HG03571 (cell line): ENCODE results near the gene GRK6.

Source experiments
- ATAC-seq: cut with Tn5 transposase; IDR thresholded peaks from one replicate; pipeline ENCODE4 v1.9.1; 2021; ENCODE audit not compliant: unreplicated experiment

The GRK6 gene

DNA sequence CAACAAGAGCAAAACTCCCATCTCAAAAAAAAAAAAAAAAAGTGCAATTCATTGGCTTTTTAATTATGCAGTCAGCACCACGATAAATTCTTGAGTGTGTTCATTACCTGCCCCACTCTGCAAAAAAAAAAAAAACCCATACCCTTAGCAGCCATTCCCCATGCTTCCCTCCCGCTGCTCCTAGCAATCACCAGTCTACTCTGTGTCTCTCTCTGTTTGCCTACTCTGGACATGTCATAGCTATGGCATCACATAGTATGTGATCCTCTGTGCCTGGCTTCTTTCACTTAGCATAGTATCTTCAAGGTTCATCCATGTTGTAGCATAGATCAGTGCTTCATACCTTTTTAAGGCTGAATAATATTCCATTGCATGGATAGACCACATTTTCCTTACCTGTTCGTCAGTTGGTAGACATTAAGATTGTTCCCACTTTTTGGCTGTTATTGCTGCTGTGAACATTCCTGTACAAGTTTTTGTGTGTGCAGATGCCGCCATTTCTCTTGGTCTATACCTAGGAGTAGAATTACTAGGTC, 13.1 kb downstream of the GRK6 start:
- ATAC-seq, result no peak

DNA sequence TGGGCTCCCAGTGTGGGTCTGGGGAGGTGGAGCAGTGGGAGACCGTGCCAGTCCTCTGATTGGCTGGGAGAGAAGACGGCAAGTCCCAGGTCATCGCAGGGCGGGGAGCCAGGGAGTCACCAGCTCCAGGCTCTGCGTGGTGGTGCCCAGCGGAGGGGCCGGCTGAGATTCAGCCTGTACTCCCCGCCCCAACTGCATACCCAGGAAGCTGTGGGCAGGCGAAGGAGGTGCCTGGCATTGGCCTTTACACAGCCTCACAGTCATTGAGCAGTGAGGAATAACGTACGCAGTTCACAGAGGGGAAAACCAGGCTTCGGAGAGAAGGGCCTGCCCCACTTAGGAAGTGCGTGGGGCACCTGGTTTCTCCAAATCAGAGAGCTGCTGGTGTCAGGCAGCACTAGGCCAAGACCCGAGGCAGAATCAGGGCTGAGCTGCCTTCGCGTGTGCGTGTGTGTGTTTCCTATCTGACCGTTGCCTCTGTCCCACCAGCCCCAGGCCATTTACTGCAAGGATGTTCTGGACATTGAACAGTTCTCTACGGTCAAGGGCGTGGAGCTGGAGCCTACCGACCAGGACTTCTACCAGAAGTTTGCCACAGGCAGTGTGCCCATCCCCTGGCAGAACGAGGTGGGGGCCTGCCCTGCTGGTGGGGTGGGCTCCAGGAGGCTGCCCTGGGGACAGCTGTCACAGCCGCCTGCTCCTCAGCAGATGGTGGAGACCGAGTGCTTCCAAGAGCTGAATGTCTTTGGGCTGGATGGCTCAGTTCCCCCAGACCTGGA, 13.9 kb downstream of the GRK6 start:
- ATAC-seq, result no peak

DNA sequence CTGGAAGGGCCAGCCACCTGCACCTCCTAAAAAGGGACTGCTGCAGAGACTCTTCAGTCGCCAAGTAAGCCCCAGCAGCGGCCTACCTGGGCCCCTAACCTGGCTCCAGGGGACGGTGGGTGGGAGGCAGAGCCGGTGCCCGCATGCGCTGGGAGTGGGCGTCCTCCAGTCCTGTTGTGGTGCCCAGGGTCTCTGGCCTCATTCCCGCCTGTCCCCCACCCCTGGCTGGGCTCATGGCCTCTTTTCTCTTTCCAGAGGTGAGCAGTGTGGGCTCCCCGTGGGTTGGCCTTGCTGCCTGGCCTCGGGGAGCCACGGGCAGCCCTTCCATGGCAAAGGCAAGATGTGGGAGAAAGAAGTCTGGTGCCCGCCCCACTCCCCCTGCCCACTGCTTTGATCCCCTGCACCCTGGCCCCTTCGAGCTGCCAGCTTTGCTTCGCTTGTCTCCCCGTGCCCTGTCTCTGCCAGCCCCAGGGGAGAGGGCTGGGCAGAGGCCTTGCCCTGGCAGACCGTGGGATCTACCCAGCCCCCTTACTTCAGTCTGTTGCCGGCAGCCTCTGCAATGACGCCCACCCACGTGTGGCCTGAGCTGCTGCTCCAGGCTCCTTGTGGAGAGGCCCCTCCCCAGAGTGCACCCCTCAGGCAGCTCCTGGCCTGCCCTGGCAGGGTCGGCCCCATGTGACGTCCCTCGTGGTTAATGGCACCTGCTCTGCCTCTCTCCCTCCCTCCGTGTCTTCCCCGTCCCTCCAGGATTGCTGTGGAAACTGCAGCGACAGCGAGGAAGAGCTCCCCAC, 14.7 kb downstream of the GRK6 start:
- ATAC-seq, result no peak

DNA sequence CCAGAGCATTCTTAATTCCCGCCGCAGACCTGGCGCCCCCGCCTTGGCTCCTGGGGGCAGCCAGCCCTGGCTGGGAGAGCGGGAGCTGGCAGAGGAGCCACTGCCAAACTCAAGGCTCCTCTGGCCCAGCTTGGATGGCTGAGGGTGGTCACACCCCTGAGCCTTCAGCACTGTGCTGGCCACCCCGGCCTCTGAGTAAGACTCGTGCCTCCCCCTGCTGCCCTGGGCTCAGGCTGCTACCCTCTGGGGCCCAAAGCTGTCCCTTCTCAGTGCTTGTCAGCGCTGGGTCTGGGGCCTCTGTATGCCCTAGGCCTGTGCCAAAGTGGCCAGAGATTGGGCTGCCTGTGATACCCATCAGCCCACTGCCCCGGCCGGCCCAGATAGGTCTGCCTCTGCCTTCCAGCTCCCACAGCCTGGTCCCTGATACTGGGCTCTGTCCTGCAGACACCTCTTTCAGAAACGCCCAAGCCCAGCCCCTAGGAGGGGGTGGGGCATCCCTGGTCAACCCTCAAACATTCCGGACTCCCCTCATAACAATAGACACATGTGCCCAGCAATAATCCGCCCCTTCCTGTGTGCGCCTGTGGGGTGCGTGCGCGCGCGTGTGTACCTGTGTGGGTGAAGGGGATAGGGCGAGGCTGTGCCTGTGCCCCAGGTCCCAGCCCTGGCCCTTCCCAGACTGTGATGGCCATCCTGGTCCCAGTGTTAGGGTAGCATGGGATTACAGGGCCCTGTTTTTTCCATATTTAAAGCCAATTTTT, 15.8 kb downstream of the GRK6 start:
- no peak for ATAC-seq

DNA sequence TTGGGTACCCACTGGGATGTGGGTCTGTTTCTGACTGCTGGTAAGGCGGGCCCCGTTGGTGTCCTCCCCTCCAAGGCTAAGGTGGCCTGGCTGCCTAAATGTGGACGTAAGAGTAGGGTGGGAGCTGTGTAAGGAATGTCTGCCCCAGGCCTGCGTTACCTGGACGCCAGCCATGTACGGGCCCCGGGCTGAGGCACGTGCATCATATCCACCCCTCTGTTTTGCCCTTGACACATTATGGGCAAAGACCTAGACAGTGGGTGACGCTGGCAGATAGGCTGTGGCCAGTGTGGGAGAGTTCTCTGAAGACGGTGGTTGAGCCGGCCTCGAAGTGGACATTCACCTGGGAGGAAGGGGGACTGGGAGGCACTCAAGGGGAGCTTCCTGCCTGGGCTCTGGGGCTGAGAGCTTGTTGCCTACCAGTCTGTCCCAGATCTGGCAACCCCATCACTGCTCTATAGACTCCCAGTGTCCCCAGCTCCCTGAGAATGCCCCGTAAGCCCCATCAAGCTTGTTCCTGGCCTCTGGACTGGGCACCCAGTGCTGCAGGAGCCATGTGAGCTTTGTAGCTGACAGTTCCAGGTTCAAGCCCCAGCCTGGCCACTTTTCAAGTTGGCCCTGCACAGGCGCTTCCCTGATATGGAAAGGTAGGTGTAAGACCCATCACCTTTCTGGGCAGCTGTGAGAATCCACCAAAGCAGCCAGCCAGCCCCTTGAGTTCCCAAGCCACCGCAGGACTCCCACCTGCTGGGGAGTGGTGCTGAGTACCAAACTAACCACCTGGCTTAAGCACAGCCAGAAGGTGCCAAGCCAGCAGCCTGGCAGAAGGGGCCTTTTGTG, 16.9 kb downstream of the GRK6 start:
- no peak for ATAC-seq

DNA sequence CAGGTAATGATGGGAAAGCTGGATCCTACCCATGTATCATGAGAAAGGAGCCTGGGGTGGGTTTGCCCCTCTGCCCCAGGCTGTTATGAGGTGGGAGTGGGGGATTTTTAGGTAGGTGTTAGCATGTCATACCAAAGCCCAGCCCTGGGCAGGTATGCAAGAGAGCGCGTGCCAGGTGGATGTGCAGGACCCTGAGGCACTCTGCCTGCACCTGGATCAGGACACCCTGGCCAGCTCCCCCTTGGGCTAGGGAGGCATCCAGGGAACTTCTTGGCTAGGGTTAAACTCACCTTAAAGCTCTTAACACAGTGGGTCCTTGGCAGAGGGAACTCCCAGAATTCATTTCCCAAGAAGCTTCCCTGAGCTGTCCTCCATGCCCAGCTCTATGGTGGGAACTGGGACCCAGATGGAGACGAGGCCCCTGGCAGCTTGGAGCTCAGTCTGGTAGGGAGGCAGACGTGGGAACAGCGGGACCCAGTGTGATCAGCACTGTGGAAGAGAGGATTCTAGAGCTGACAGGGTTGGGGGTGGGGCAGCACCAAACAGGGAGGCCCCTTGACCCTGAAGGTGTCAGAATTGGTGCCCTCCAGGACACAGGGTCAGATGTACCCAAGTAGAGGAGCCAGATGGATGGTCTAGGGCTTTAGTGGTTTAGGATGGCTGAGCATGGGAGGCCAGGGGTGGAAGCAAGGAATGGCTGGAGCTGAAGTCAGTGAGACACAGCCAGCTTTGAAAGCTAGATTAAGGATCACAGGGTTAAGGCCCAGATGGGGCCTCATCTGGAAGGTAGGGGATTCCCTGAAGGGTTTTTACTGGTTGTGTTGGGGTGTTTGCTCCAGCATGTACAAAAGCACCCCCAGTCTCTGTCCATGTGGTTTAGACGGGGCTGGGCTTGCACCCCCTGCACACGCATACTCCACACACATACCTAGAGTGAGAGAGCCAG, 17.9 kb downstream of the GRK6 start:
- no peak for ATAC-seq

DNA sequence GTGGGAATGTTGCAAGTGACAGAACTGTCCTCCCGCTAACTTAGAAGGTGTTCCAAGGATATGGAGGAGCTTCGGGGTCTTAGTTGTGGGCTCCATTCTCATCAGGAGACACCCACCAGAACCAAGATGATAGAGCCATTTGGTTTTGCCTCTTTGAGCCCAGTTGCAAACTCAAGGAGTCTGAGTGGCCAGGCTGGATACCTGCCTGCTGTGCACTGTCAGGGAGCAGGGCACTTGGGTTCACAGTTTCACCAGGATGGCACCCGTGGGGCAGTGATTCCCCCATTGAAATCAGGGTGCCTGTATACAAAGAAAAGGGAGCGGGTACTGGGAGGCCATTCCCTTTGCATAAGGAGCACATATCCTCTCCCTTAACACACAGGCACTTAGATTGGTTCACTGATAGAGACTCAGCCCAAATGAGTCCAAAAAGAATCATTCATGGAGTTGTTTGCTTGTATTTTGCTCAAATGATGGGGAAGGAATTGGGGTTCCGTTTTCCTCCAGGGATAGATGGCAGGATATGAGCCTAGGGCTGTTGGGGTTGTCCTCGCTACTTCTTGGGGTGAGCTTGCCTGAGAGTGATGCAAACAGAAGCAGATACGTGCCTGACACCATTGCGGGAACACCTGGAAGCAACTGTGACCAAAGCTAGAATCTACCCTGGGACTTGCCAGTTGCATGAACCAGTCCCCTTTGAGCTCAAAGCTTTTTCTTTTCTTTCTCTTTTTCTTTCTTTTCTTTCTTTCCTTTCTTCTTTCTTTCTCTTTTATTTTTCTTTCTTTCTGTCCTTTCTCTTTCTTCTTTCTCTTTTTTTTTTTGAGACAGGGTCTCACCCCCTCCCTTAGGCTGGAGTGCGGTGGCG, 18.8 kb downstream of the GRK6 start:
- ATAC-seq, result no peak

DNA sequence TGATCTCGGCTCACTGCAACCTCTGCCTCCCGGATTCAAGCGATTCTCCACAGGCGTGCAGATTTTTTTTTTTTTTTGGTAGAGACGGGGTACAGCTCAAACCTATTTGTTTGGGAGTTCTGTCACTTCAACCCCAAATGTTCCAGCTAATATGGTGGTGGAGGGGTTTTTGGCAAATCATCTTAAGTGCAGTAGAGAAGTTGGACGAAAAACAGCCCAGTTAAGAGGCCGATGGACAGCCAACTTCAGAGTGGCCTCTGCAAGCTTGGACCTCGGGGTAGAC, 19.4 kb downstream of the GRK6 start:
- ATAC-seq, result no peak

DNA sequence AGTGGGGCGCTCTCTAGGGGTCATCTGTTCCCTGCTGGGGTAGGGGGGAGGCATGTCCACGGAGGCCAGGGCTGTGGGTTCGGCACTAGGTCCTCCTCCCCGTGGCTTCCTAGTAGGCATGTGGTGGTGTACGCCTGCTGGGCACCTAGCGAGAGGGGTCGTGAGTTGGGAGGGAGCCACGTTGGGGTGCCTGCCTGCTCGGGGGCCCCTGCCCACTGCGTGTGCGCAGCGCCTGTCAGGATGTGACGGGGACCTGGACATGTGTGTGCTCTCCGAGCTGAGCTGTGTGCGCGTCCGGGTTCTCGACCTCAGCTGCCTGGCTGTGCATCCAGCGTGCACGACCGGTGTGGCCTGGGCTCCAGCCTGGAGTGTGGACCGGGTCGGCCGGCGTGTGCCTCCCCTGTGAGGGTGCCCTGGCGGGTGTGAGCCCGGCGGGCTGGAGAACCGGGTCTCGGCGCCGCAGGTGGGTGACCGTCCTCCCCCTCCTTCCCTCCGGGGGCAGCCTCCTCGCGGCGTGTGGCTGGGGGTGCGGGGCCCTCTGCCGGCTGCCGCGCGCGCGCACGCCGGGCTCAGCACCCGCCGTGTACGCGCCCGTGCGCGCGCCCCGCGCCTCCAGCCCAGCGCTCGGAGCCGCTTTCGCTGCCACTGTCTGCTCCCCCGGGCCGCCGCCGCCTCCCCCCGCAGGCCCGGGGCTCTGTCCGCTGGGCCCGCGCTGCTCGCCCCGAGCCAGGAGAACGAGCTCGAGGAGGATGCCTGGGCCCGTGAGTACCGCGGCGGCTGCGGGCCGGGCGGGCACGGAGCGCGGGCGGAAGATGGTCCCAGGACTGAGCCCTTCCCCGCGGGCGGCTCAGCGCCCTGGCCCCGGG, 20.0 kb downstream of the GRK6 start, which contains the start of gene PRR7:
PRR7 (plus strand) TSS at position 615 of the 866 bp plus-strand sequence. CDS start 8,254 bp downstream, outside the sequence.
- peak; percentile 48 for ATAC-seq

DNA sequence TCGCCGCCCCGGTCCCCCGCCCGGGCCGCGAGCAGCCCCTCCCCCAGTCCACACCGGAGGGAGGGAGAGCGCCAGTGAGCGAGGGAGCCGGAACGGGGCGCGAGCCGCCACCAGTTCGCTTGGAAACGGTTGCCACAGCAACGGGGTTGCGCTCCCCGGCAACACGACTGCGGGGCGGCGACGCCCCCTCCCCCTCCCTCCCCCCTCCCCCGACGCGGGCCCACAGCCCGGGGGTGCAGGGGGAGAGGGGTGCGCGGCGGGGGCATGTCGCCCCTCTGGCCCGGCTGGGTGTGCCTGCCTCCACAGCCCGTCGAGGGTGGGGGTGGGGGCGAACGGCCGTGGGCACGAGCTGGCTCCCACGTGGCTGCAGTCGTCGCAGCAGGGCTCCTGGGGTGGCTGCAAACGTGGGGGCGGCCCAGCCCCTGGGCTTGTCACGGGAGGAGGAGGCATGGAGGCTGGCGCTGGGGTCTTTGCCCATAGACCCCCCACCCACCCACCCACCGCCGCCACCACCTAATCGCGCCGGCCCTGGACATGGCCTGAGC, 20.7 kb downstream of the GRK6 start:
- ATAC-seq, result peak; percentile 40

DNA sequence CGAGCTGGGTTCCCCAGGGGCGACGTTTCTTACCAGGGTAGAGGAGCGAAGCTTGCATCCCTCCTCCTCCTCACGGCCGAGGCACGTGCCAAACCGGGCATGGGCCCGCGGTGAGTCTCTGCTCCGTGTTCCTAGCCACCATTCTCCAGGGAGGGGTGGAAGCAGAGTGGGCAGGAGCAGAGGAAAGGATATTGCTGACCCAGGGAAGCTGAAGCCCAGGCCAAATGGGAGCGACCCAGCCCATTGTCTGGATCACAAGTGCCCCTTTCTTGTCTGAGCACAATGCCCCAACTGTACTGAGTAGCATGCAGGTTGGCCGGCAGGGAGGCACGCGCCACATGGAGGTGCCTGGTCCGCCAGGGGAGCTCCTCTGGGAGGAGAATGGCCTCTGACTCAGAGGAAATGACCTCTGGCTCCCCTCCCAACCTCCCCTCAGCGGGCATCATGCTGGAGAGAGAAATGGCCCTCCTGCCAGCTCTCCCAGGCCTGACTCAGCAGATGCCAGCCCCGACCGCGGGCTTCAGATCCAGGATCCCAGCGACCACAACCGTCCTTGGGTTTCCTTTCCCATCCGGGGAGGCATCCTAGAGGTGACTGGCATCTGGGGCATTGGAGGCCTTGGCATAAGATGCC, 21.3 kb downstream of the GRK6 start:
- no peak for ATAC-seq

DNA sequence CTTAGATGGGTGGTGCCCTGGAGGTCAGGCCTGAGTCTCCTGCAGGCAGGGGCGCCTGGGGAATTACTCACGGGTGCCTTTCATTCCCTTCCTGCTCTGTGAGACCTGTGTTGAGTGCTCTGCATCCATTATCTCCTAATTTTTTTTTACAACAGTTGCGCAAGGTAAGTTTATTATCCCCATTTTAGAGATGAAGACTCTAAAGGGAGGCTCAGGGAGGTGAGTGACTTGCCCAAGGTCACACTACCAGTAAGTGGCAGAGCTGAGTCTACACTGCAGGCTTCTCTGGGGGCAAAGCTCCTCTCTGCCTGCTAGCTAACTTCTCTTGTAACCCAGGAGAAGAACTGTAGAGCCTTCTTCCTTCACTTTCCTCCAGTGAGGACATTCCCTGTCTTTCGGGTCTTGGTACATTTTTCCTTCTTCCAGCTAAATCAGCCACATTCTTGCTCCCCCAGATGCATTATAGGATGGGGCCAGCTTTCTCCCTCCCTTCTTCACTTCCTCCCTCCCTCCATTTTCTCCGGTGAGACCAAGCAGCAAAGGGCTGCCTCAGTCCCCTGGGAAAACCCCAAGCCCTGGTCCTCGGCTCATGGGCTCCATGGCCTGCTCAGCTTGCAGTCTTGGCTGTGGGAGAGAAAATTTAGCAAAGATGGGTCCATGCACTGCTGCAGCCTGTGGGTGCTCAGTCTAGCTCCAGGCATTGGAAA, 21.9 kb downstream of the GRK6 start:
- no peak for ATAC-seq

DNA sequence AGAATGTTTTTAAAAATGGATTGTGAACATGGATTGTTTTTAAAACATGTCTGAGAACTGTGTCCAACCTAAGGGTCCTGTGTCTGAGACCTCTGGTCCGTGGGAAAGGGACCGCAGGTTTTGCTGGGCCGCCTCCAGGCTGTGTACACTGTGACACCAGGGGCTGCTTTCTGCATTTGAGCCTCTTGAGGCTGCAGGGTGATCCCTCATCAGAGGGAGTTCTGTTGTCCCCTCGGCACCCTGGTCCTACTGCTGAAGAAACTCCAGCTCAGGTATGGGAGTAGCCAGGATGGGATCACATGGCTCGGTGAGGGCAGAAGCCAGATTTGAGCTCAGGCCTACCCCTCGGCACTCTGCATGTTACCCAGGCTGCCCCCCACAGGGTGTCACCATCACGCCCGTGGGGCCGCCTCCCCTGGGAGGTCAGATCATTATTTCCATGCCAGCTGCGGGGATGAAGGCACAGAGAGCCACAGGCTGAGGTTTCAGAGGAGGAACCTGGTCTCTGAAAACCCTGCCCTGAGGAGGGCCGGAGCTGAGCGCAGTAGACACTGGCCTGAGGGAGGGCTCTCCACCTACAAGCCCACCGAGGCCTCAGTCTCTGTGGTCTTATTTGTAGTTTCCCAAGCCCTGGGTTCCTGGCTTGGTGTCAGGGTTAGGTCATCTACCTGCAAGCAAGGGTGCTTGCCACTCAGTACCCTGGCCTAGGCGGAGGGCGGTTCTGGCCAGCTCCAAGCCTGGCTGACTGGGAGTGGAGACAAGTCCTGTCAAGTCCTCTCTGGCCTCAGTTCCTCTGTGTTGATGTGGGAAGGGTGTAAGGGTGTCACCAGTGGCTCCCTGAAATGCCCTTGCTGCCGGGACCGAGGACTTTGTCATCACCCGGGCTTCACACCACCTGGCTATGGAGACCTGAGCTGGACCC, 22.9 kb downstream of the GRK6 start:
- ATAC-seq, result no peak

DNA sequence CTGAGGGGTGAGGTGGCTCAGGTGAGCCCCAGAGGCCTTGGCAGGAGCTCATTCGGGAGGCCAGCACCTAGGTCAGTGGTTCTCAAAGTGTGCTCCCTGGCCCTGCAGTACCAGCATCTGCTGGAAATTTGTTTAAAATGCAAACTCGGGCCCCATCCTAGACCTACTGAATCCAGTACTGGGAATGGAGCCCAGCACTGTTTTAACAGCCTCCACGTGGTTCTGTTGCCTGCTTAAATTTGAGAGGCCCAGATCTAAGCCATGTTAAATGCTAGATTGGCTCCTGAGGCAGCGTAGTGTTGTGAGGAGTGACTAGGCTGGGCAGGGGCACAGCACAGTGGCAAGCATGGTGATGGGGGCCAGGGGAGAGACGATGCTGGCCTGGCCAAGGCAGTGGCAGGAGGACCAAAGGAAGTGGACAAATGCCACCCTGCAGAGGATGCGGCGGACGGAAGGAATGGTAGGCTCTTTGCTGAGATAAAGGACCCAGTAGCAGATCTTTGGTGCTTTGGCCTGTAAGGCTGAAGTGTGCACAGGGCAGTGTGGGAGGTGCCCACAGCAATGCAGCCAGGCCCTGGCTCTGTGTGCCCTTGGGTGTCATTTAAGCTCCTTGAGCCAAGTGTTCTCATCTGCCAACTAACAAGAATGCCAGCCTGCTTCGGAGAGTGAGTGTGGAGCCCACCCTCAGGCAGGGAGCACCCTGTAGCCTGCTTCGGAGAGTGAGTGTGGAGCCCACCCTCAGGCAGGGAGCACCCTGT, 24.4 kb downstream of the GRK6 start:
- ATAC-seq, result no peak
